ENCODE results near the gene PARP12.

Gene PARP12

DNA sequence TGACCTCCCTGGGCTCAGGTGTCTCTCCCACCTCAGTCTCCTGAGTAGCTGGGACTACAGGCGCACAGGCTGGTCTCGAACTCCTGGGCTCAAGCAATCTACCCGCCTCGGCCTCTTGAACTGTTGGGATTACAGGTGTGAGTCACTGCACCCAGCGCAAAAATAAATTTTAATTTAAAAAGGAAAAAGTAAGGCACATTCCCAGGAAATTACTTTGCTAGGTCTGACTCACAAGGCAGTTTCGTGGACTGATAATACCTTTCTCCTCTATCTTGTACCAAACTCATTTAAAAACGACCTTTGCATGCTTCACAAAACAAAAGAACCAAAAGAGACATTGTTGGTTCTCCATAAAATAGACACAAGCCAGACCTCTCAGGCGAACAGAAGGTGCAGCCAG is 29.7 kb downstream of the PARP12 start:
- DNase-seq = no peak

DNA sequence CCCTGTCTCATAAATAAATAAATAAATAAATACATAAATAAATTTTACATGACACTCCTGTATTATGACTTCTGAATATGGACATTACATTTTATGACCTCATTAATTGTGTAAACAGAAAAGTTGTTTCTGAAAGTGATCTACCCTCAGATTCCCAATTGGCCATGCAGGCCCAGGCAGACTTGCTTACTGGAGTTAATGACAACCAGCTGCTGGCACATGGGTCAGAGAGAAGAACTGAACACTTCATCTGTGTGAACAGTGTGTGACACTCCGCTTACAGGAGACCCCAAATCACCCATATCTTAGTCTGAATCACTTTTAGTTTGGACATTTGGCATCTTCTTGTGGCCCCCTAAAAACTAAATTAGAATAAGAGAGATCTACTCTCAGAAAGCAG is 31.4 kb downstream of the PARP12 start:
- DNase-seq = no peak

DNA sequence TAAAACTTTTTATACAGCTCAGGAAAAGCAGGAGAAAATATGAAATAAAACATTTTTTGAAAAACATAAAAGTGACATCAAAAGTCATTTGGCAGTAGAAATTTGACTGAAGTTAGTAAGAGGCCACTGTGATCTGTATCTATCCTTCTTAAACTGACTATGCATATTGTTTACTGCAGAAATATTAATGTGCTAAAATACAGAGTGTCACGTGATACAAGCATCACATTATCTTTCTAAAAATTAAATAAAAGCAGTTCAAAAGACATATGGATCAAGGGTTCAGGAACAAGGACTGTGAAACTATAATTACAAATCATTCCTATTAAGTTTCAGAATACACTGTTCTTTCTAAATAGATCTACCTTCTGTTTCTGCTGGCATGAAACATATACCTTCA is 33.7 kb downstream of the PARP12 start:
- no peak for DNase-seq

GRCh38 chr7:140028311-140028710 is 34.4 kb downstream of the PARP12 start:
- no peak for DNase-seq

GRCh38 chr7:140027858-140028257 is 34.9 kb downstream of the PARP12 start:
- DNase-seq = no peak

DNA sequence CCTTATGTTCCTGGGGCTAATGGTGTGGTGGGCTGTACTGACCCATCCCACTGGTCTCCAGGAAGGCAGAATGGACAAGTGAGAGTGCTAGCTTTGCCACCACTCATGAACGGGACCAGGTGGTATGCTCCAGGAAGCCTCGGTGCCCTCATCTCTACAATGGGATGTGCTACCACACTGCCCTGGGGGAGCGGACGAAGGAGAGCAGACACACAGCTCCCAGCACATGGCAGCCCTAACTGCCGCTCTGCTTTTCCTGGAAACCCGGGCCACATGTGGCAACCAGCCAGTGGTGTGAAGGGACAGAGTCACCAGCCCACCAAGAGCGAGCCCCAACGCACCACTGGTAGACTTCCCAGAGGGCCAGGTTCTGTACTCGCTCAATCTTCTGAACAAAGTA is 35.8 kb downstream of the PARP12 start:
- DNase-seq = no peak

DNA sequence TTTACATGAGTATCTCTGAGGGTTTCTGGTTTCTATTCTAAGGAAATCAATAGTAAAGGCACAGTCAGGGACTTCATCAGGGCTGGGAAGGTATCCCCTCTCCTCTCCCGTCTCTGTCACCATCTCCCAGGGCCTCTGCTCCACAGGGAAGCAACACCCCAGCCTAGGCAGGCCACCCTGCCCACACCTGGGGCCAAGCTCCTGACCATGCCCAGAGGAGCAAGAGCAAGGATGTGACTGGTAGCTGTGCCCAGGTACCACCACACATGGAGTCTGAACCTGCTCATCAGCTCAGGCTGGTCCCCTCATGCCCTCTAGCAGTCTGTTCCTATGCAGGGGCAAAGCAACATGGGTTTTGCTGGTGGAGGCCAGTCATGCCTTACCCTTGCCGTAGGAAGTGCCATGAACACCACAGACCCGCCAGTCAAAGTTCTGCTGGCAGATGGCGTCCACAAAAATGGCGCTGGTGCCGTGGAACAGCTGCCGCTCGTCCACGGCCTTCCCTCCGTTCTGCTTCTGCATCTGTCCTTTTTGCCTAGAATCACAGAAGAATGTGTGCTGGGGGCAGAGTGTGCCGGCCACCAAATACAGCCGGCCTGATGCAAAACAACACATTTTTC is 36.8 kb downstream of the PARP12 start:
- DNase-seq = no peak

- DNase-seq = no peak
Observed at GRCh38 chr7:140025241-140025640, 37.5 kb downstream of the PARP12 start.

DNA sequence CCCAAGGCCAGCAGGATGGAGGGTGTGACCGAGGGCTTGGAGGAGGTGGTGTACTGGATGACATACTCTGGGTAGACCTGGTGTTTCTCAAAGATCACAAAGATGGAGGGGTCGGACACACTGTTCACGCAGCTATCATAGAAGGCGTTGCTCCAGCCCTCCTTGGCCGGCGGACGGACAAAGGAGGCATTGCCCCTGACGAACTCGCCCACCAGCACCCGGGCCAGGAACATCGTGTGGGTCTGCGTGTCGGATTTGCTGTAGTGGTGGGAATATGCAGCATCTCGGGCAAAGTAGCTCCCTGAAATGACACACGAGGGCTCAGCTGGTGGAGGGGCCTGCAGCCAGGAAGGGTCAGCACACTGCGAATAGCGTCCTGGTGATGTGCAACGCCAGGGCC is 38.2 kb downstream of the PARP12 start:
- DNase-seq = no peak

GRCh38 chr7:140023728-140024127 is 39.0 kb downstream of the PARP12 start:
- no peak for DNase-seq

DNA sequence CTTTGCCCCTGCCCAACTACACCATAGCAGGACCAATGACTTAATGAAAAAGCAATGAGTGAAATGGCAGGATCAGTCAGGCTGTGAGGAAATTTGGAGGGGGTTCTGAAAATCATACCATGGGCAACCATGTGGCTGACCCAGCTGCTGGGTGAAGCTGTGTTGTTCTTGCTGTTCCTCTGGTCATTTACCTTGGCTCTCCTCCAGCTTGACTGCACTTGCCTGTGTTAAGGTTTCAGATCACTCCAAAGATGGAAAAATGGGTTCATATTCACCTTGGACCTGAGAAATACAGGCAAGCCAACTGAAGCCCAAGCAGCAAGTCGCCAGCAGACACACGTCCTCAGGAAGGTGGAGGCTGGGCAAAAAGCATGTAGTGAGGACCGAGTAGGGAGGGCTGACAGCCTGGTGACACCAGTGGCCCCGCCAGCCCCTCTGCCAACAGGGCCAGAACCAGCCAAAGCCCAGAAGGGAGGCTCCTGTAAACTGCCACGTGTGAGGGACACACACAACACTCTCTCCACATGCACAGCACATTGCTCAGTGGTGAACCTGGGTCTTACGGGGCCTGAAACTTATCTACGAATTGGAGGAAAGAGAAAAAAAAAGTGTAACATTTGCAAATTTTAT is 40.1 kb downstream of the PARP12 start:
- no peak for DNase-seq

DNA sequence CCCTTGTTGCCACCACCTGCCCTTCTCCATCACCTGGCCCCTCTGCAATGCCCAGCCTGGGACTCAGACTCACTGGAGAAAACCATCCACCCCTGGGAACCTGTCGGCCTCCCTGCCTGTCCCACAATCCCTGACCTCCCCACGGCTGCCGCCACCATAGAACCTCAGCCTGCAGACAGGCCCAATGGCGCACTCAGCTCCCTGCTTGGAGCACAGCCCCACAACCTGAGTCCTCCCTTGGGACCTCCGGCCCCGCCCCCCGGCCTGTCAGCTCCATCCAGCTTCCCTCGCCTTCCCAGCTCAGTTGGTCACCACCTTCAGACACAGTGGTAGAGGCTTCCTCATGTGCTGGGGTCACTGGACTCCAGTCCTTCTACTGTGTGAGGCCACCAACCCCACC is 41.1 kb downstream of the PARP12 start:
- no peak for DNase-seq

DNA sequence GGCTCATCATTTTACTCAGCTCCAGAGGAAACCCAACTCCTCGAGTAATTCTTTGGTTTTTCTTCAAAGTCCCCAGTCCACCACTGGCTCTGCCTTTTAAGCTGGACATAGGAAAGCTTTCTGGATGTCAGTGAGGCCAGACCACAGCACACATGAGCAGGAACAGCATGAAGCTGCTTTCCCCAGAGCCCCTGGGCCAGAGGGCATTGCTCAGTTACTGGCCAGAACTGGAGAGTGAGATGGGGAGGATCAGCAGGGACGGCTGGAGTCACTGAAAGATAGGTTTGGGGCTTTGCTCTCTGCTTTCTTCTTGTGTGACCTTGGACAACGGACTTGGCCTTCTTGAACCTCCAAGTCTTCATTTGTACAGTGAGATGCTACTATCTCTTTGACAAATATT is 43.1 kb downstream of the PARP12 start:
- DNase-seq = no peak

GRCh38 chr7:140019172-140019571 is 43.6 kb downstream of the PARP12 start:
- DNase-seq = no peak

GRCh38 chr7:140018125-140019043 is 44.4 kb downstream of the PARP12 start:
- no peak for DNase-seq

DNA sequence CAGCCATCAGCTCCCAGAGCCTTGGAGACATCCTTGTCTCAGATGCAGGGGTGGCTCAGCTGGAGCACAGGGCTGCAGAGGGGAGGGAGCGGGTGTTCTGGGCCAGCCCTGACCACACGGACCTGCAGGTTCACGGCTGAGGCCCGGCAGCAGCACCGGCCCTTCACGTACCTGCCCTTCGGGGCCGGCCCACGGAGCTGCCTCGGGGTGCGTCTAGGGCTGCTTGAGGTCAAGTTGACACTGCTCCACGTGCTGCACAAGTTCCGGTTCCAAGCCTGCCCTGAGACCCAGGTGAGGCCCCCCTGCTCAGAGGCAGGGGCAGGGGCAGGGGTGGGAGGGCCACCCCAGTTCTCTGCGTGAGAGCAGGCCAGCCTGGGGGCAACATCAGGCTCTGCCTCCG is 45.2 kb downstream of the PARP12 start:
- DNase-seq = no peak

- no peak for DNase-seq
Observed at GRCh38 chr7:140017034-140017433, 45.7 kb downstream of the PARP12 start.

GRCh38 chr7:140016540-140016939 is 46.2 kb downstream of the PARP12 start:
- DNase-seq = no peak

GRCh38 chr7:140015471-140015970 is 47.2 kb downstream of the PARP12 start:
- no peak for DNase-seq

- no peak for DNase-seq
Observed at GRCh38 chr7:140014123-140014522, 48.6 kb downstream of the PARP12 start.

GRCh38 chr7:140013676-140014075 is 49.1 kb downstream of the PARP12 start:
- DNase-seq = no peak

DNA sequence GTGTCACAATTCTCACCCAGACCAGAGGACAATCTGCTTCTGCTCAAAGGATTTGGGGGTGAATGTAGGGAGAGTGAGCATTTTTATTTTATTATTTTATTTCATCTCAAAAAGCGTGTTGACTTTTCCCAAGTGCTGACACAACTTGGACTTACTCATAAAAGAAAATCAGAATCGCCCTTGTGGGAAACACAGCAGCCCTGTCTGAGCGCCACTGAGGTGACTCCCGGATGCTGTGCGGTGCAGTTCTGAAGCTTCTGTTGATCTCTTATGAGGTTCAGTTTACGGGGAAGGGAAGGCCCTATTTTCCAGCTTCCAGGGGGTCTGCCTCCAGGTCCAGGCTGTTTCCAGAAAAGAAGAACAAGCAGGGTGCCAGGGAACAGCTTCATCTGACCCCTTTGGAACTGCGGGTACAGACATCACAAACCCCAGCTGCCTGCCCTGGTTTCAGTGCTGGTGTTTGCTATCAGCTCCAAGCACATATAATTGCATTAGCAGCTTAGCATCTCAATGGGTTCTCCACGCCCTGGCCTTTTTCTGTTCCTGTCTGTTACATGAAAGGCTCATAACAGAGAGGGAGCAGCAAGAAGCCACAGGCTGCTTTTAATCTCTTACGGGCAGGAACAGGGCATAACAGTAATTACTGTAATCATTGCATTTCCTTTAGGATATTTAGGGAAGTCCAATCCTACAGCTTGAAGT is 52.4 kb downstream of the PARP12 start:
- DNase-seq = no peak

DNA sequence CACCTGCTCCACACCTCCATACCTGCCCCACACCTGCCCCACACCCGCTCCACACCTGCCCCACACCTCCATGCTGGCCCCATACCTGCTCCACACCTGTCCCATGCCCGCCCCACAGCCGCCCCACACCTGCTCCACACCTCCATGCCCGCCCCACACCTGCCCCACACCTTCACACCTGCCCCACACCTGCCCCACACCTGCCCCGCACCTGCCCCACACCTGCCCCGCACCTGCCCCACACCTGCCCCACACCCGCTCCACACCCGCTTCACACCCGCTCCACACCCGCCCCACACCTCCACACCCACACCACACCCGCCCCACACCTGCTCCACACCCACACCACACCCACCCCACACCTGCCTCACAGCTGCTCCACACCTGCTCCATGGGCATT is 53.0 kb downstream of the PARP12 start:
- no peak for DNase-seq
